OCI-LY7 (cell line): ENCODE measurements around the gene HEG1. TPM values are rescaled to one million over a fixed set of nuclear protein-coding genes. Genes with fewer than 3 reads are reported as not detected.

Source experiments
- BruUV-seq: library from RNA; stranded (reverse); fragments of 400-500 nt; replicated peaks from 2 replicates; lab custom pipeline; 2021; lab: Mats Ljungman, UMichigan
- CTCF ChIA-PET: fragments of 300-600 bp; sonication (Branson Sonifier 250); formaldehyde crosslinking; loops from one replicate; lab custom pipeline; 2022; ENCODE audit warnings: antibody characterized with exemption; ENCODE audit not compliant: unreplicated experiment; lab: Charles Lee
- POLR2A ChIA-PET: fragments of 300-600 bp; sonication (Branson Sonifier 250); formaldehyde crosslinking; loops from one replicate; lab custom pipeline; 2022; ENCODE audit warnings: antibody characterized with exemption; lab: Charles Lee
- DNase-seq: peaks from one replicate; pipeline ENCODE4 v3.0.0-alpha.2; 2015; ENCODE audit warnings: low spot score
- H2AFZ ChIP-seq: fragments of 200-600 bp; sonication (generic), shearing (Covaris generic); 2 replicates; pipeline ENCODE4 v1.6.1; 2014; ENCODE audit warnings: mild to moderate bottlenecking, antibody characterized with exemption, low read length, moderate library complexity
- H3K27ac ChIP-seq: fragments of 200-600 bp; sonication (generic); 2 replicates; pipeline ENCODE4 v1.5.1; 2014; ENCODE audit warnings: mixed run types, low read depth, mild to moderate bottlenecking, moderate library complexity, low read length, inconsistent platforms; ENCODE audit not compliant: poor library complexity, severe bottlenecking
- H3K36me3 ChIP-seq: fragments of 200-600 bp; sonication (generic); 2 replicates; pipeline ENCODE4 v1.6.1; 2014; ENCODE audit warnings: mild to moderate bottlenecking, antibody characterized with exemption, low read length, moderate library complexity, mixed read lengths; ENCODE audit not compliant: insufficient read depth
- H3K4me1 ChIP-seq: fragments of 200-600 bp; sonication (generic); 2 replicates; pipeline ENCODE4 v1.5.1; 2014; ENCODE audit warnings: mild to moderate bottlenecking, low read length; ENCODE audit not compliant: insufficient read depth, poor library complexity, severe bottlenecking
- H3K4me2 ChIP-seq: fragments of 200-600 bp; sonication (generic); 2 replicates; pipeline ENCODE4 v1.6.1; 2014; ENCODE audit warnings: mild to moderate bottlenecking, low read length
- H3K4me3 ChIP-seq: fragments of 200-600 bp; sonication (generic); 2 replicates; pipeline ENCODE4 v1.5.1; 2014; ENCODE audit warnings: mild to moderate bottlenecking, low read depth, low read length; ENCODE audit not compliant: poor library complexity, severe bottlenecking
- H3K79me2 ChIP-seq: fragments of 200-600 bp; sonication (generic); 2 replicates; pipeline ENCODE4 v1.6.1; 2016; ENCODE audit warnings: low read depth, mild to moderate bottlenecking, low read length, moderate library complexity, mixed read lengths; ENCODE audit not compliant: insufficient read depth
- H3K9me2 ChIP-seq: fragments of 200-600 bp; sonication (generic); 2 replicates; pipeline ENCODE4 v1.6.1; 2016; ENCODE audit warnings: mild to moderate bottlenecking, low read length, mixed read lengths; ENCODE audit not compliant: insufficient read depth
- H3K9me3 ChIP-seq: fragments of 200-600 bp; sonication (generic); 2 replicates; pipeline ENCODE4 v1.6.1; 2014; ENCODE audit warnings: mild to moderate bottlenecking, mixed run types, low read length, mixed read lengths
- H4K20me1 ChIP-seq: fragments of 200-600 bp; sonication (generic); 2 replicates; pipeline ENCODE4 v1.6.1; 2014; ENCODE audit warnings: mild to moderate bottlenecking, antibody characterized with exemption, low read length, moderate library complexity, mixed read lengths; ENCODE audit not compliant: insufficient read depth
- EZH2phosphoT487 ChIP-seq: fragments of 200-600 bp; sonication (generic); IDR thresholded peaks from 2 replicates; pipeline ENCODE4 v1.6.1; 2018; ENCODE audit warnings: low read depth, borderline replicate concordance, mild to moderate bottlenecking, mixed run types, antibody characterized with exemption, low read length, moderate library complexity, mixed read lengths
- intact Hi-C: fragments of 100-400 bp; cut with micrococcal nuclease; formaldehyde crosslinking; loops from one replicate; pipeline ENCODE4 v1.10.0; 2022; ENCODE audit not compliant: unreplicated experiment
- total RNA-seq, 2 experiments: library from RNA; depleted of rRNA in 1 of 2; stranded (reverse); fragments of >200 nt in 1 of 2; shearing (Covaris generic) in 1 of 2; gene quantifications; 2 replicates each; pipeline ENCODE4 v1.2.3, GENCODE V29; 2014 to 2022
- TF ChIP-seq, protein P1 (sequence below): fragments of 200-600 bp; sonication (generic); conservative IDR thresholded peaks from 2 replicates; pipeline ENCODE4 v1.5.1; 2014; ENCODE audit warnings: mild to moderate bottlenecking, antibody characterized with exemption, low read length, moderate library complexity, mixed read lengths

Gene HEG1
- total RNA-seq, 2 experiments from 2014 or later, result 2.4 to 6.0 TPM

DNA sequence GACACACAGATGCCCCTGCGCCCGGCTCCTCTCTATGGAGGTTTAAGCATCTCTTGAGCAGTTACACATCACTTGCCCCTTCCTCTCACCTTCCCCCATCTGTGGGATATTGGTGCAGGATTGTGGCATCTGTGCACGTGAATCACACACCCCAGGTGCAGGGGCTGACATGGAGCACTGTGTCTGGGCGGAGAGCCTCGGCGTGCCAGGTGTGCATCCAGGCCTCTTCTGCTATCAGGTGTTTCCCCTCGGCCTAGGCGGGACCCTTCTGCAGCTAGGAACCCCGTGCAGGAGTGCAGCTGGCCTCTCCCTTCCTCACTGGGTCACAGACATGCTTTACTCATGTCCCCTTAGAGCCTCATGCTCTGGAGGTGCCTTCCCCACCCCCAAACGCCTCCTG, 87.8 kb downstream of the HEG1 start:
- CTCF ChIA-PET, result no interaction called here
- H3K4me1 ChIP-seq, result no peaks in the 10 kb centered on the region
- no peaks in the 10 kb centered on the region for H3K79me2 ChIP-seq
- intact Hi-C loops, result no loop called here
- POLR2A ChIA-PET, result interaction anchor here (0.5 kb wide), 1 partner anchor 46 kb away, joined by 3 read pairs; no protein-coding TSS in a partner anchor
- H4K20me1 ChIP-seq, result no peaks in the 10 kb centered on the region
- H3K9me3 ChIP-seq, result no peaks in the 10 kb centered on the region
- BruUV-seq, result no TSS peak
- no peaks in the 10 kb centered on the region for H3K36me3 ChIP-seq
- DNase-seq, result no peak
- no peak overlapping the region for H2AFZ ChIP-seq
- TF ChIP-seq, protein P1, sequence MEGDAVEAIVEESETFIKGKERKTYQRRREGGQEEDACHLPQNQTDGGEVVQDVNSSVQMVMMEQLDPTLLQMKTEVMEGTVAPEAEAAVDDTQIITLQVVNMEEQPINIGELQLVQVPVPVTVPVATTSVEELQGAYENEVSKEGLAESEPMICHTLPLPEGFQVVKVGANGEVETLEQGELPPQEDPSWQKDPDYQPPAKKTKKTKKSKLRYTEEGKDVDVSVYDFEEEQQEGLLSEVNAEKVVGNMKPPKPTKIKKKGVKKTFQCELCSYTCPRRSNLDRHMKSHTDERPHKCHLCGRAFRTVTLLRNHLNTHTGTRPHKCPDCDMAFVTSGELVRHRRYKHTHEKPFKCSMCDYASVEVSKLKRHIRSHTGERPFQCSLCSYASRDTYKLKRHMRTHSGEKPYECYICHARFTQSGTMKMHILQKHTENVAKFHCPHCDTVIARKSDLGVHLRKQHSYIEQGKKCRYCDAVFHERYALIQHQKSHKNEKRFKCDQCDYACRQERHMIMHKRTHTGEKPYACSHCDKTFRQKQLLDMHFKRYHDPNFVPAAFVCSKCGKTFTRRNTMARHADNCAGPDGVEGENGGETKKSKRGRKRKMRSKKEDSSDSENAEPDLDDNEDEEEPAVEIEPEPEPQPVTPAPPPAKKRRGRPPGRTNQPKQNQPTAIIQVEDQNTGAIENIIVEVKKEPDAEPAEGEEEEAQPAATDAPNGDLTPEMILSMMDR, result no peak
- no peak for TF ChIP-seq EZH2phosphoT487
- no peaks in the 10 kb centered on the region for H3K9me2 ChIP-seq
- no peak overlapping the region for H3K27ac ChIP-seq
- no peak overlapping the region for H3K4me2 ChIP-seq
- H3K4me3 ChIP-seq, result no peak overlapping the region

DNA sequence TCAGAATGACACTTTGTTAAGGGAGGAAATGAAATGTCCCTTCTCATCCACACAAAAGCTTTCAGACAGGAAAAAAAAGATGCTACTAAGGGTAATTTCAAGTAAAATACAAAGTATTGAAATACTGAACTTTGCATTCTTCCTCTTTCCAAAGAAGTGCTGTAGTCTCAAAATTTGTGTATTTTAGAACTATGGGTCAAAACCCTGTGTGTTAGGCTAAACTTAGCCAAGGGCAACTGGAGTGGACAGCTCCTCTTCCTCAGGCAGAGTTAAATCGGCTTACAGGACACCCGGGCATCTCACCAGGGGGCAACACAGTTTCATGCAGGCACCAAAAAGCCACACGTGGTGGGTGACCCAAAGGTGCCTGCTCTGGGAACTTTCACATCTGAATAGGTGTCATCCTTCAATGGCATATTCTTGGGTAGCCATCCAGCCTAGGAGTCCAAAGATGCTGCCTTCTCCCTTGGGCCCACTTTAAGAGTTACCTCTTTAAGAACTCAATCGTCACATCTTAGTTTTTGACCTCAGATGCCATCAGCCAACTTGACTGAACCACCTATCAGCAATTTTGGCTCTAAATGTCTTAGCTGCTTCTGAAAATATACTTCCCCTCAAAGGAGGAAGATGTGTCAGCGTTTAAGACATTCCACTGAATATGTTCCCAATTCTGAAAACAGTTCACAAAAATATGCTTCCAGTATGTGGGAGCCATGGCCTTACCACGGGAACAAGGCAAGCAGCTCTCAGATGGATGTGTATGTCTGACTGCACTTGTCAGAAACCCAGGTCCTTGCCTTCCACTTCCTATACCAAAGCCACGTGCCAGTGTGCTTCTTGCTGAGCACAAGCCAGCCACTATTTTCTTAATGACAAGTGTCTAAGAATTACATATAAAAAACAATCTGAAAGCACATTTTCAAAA, 89.0 kb downstream of the HEG1 start:
- BruUV-seq, result no TSS peak
- no peaks in the 10 kb centered on the region for H3K9me3 ChIP-seq
- no peaks in the 10 kb centered on the region for H3K36me3 ChIP-seq
- no peaks in the 10 kb centered on the region for H3K9me2 ChIP-seq
- no peak overlapping the region for H3K27ac ChIP-seq
- H3K4me2 ChIP-seq, result no peak overlapping the region
- POLR2A ChIA-PET, result no interaction called here
- DNase-seq, result no peak
- no peak for TF ChIP-seq EZH2phosphoT487
- TF ChIP-seq, protein P1, result no peak
- no peak overlapping the region for H3K4me3 ChIP-seq
- CTCF ChIA-PET, result no interaction called here
- no peaks in the 10 kb centered on the region for H3K79me2 ChIP-seq
- intact Hi-C loops, result no loop called here
- no peak overlapping the region for H2AFZ ChIP-seq
- H4K20me1 ChIP-seq, result no peaks in the 10 kb centered on the region
- no peaks in the 10 kb centered on the region for H3K4me1 ChIP-seq

DNA sequence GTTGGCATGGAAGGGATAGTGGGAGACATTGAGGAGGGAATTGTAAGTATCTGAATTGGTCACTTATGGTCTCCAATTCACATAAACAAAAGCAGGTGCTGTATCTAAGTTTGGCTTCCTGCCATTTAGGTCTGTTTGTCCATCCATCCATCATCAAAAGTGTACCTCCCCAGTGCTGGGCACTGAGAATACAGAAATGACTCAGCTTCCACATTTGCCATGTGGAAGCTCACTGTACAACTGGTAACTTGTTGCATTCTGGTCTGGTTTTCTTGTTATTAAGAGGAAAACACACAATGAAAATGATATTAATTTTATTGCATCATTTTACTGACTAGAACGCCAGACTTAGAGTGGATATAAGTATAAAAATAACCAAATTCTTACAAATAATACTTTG, 90.4 kb downstream of the HEG1 start:
- Histone ChIP-seq H3K27ac (no peak overlapping the region), H3K9me2 (no peaks in the 10 kb centered on the region), H3K4me2 (no peak overlapping the region), H3K4me1 (no peaks in the 10 kb centered on the region), H4K20me1 (no peaks in the 10 kb centered on the region), H3K9me3 (no peaks in the 10 kb centered on the region), H2AFZ (no peak overlapping the region), H3K36me3 (no peaks in the 10 kb centered on the region), H3K79me2 (no peaks in the 10 kb centered on the region), H3K4me3 (no peak overlapping the region)
- CTCF ChIA-PET, result no interaction called here
- no TSS peak for BruUV-seq
- no peak for DNase-seq
- POLR2A ChIA-PET, result no interaction called here
- intact Hi-C loops, result no loop called here
- TF ChIP-seq EZH2phosphoT487, result no peak
- TF ChIP-seq, protein P1, result no peak
